ENCODE measurements around the gene MIF4GD.

DNA sequence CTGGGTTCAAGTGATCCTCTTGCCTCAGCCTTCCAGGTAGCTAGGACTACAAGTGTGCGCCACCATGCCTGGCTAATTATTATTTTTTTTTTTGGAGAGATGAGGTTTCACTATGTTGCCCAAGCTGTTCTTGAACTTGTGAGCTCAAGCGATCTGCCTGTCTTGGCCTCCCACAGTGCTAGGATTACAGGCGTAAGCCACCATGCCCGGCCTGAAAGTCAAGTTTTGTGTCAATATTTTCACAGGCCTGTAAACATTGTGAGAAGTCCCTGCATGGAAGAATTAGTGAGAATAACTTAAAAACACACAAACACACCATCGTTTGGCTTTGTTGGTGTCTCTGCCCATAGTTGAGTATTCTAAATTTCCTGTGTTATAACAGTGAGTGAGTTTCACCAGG is 43.3 kb downstream of the MIF4GD start:
- no peak for TF ChIP-seq SUZ12 (IDR thresholded peaks at IDR 0.05)
- no peak for TF ChIP-seq NFRKB (IDR thresholded peaks at IDR 0.05)
- TF ChIP-seq LEF1 (IDR thresholded peaks at IDR 0.05; ENCODE audit: borderline replicate concordance), result no peak
- TF ChIP-seq FOXM1 (IDR thresholded peaks at IDR 0.05; ENCODE audit: borderline replicate concordance), result no peak
- no peak for TF ChIP-seq ARNT (IDR thresholded peaks at IDR 0.05)
- TF ChIP-seq BHLHE40 (IDR thresholded peaks at IDR 0.05; ENCODE audit: borderline replicate concordance), result no peak
- TF ChIP-seq ZNF384 (IDR thresholded peaks at IDR 0.05), result no peak
- TF ChIP-seq SP1 (IDR thresholded peaks at IDR 0.05), result no peak
- no peak for TF ChIP-seq FOXA1 (IDR thresholded peaks at IDR 0.05)
